GM19467 (cell line): Measurements from ENCODE around the gene WNT7B.

ENCODE experiments used
- ATAC-seq: cut with Tn5 transposase; IDR thresholded peaks from one replicate; pipeline ENCODE4 v1.9.1; 2021; ENCODE audit warnings: mild to moderate bottlenecking, moderate library complexity; ENCODE audit not compliant: unreplicated experiment

WNT7B gene

DNA sequence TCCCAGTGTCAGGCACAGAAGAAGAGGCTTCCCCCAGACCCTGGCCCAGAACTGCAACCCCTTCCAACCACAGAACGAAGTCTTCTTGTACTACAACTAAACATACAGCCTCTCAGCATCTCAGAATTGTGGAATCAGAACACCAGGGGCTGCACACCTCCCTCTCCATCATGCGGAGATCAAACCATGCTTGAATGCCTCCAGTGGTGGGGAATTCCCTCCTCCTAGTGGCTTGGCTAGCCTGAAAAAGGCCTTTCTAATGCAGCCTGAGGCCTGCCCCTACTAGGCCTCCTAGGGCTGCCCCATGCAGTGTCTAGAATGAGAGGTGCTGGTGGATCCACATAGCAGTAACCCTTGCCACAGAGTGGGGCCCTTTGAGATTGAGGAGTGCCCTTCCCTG lies 62.7 kb downstream of the WNT7B start:
- ATAC-seq = no peak

DNA sequence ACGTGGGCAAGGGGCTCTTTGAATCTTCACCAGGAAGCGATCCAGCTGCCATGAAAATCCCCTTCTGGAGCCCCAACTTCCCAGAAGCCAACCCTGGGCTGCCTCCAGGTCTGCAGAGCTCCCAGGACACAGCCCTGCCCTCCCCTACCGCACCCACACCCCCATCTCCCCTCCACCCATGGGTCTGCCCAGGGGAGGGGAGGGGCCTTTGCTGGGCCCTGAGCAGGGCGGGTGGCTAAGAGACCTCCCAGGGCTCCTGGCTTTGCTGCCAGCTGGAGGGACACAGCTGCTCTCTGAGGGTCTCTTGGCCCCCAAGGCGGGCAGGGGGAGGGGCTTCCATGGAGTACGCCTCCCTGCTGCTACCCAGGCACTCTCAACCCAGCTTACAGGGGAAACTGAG lies 64.1 kb downstream of the WNT7B start:
- no peak for ATAC-seq

- no peak for ATAC-seq
Measured at GRCh38 chr22:45911601-45912271, 65.2 kb downstream of the WNT7B start.

GRCh38 chr22:45910928-45911467 lies 66.0 kb downstream of the WNT7B start:
- no peak for ATAC-seq

GRCh38 chr22:45908961-45909360 lies 68.0 kb downstream of the WNT7B start:
- ATAC-seq = no peak

DNA sequence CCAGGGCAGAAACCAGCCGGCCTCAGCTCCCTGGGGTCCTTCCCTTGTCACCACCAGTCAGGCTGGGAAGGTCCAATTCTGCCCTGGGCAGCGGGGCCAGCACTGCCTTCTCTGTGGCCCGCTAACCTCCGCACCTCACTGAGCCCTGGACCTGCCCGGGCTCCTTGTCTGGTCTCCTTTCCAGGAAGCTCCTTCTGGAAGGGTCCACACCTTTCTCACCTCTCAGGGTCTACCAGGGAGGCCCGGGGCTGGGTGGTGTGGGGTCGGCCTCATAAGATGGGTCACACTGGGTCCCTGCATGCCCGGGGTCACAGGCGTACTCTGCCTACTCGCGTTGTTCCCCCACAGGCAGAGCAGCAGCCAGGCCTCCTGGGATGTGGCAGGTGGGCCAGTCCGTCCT lies 69.0 kb downstream of the WNT7B start:
- no peak for ATAC-seq

GRCh38 chr22:45907378-45907777 lies 69.6 kb downstream of the WNT7B start:
- ATAC-seq = no peak

DNA sequence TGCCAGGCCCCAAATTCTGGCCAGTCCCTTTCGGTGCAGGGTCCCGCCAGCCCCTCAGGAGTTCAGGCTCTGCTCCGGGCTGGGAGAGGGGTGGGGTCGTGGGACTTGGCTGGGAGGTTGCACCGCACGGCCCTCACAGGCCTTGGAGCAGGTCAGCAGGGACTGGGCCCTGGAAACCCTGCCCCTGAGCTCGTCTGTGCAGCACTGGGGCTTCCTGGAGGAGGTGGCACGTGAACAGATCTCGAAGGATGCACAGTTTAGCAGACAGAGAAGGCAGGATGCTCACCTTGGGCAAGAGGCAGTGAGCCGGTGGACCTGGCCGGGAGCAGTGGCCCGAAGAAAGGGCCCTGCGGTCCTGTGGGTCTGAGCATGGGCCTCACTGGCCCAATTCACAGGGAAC lies 70.0 kb downstream of the WNT7B start:
- no peak for ATAC-seq

DNA sequence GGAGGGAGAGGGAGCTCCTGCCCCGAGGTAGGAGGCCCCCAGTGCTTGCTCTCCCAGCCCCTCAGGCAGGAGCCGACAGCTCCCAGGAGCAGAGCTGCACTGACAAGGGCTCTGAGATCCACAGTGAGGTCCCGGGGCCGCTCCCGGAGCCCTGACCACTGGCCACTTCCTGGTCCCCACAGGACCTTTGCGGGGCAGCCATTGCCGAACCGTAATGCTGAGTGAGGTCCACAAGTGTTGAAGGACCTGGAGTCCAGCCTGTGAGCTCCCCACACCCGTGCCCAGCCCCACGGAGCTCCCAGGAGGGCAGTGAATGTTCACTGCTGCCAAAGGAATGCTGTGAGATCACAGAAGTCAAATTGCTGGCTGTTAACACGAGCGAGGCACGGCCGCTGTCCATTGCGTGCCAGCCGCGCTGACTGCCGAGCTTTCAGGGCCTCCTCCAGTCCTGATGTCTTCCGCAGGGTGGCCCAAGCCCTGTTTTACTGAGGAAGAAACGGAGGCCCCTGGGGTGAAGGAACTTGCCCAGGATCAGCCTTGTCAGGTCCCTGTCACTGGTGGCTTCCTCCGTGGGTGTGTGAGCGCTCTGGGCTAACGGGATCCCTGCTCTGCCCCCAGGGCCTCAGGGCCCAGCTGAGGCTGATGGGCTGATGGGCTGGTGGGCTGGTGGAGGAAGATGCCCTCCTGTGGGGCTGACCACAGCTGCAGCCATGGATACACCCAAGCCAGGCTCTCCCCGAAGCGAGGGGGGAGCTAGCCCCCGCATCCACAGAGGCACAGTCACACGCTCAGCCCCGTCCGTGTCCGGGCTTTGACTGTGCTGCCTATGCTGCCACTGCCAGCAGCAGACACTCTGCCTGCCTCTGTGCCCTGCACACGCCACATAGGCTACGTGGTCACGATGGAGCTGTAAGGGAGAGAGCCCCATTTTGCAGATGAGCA lies 70.8 kb downstream of the WNT7B start:
- no peak for ATAC-seq

DNA sequence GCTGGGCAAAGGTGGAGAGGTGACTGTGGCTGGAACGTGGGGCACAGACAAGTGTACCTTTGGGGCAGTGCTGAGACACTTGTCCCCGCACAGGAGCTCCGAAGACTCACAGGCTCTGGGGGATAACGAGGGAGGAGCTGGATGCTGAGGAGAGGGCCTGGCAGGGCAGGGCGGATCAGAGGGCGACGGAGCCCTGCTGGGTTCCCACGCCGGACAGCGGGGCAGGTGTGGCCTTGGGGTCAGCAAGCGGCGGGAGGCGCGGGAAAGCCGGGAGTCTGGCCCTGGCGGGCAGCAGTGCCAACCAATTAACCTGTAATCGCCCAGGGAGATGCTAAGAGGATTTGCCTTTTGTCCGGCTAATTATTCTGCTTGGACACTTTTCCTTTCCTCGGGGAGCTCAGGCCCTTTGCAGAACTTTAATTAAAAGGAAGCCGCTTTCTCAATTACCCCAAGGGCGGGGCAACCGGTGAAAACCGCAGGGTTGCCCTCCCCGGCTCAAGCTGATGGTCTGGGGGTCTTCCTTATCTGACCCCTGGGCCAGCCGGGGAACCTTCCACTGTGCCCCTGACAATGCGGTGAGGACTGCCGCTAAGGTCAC lies 71.5 kb downstream of the WNT7B start:
- ATAC-seq = no peak

DNA sequence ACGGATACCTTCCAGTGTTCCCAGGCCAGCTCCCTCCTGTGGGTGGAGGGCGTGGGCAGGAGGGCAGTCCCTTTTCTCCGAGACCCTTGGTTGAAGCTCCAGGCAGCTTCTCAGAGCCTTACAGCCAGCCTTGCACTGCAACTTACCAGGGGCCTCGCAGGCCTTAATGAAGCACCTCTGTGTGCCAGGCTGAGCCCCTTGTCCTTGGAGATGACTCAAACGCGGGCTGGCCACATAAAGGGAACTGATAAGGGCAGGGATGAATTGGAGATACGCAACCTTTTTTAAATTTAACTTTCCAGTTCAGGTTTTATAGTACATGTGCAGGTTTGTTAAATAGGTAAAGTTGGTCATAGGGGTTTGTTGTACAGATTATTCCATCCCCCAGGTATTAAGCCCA lies 72.7 kb downstream of the WNT7B start:
- ATAC-seq = no peak

DNA sequence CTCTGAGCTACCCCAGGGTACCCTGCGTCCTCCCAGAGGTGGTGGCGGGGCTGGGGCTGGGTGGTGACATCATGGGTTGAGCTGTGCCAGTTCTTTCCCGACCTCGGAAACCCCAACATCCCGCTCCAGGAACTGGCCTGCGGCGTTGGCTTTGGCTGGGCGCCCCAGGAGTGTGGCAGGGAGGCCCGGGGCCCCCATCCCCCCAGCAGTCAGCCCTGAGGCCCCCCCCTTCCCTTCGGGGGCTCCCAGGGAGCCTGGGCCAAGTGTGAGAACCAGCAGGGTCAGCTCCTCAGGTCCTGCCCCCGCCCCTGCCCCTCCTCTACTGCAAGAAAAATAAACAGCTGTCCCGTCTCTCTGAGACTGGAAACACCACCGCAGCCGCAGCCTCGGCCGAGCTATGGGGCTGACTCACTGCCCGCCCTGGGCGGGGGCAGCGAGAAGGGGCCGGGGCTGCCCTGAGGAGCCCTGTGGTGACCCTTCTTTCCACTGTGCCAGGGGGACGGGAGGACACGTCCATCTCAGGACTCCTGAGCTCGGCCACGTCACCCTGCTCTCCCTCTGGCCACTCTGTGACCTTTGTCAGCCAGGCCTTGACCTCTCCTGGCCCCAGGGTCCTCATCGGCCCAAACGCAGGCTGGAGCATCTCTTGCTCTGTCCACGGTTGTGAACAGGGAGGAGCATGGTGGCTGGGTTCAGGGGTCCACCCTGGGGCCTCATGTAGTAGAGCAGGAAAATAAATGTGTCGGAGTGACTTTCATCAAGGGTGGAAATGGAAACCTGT lies 73.4 kb downstream of the WNT7B start:
- ATAC-seq = no peak

DNA sequence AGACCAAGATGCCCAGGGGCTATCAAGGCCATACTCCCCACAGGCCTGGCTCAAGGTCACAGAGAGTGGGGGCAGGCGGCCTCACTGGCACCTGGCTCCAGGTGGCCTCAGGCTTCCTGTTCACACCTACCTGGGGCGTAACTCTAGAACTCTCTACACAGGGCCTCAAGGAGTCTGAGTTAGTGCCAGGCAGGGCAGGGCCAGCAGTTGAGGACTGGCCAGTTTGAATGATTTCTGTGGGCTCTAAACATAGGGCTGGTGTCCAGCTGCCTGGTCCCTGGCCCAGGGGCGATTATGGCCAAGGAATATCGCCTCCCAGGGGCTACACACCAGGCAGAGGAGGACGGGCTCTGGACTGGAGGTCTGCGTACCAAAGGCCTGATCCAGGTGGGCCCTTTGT lies 79.2 kb downstream of the WNT7B start:
- ATAC-seq = no peak

GRCh38 chr22:45896964-45897538 lies 79.9 kb downstream of the WNT7B start:
- no peak for ATAC-seq

GRCh38 chr22:45896153-45896951 lies 80.6 kb downstream of the WNT7B start:
- no peak for ATAC-seq

GRCh38 chr22:45895436-45896152 lies 81.4 kb downstream of the WNT7B start:
- ATAC-seq = no peak

- ATAC-seq = no peak
Measured at GRCh38 chr22:45893516-45893915, 83.4 kb downstream of the WNT7B start.

- ATAC-seq = no peak
Measured at GRCh38 chr22:45892681-45893461, 84.1 kb downstream of the WNT7B start.
